ENCODE results near the gene HPN. TPM values are rescaled to one million over a fixed set of nuclear protein-coding genes. Genes with fewer than 3 reads are reported as not detected.
"Not testable (repeated sequence)": the region's sequence is repeated elsewhere in the genome, so short reads cannot be mapped to it uniquely, and the experiment has no call there.

Gene HPN
- total and polyA plus RNA-seq, 2 donors (not counting 3 experiments of a cell fraction or from before 2014, with no cell fraction given), result 0.10 TPM; not detected in 1

DNA sequence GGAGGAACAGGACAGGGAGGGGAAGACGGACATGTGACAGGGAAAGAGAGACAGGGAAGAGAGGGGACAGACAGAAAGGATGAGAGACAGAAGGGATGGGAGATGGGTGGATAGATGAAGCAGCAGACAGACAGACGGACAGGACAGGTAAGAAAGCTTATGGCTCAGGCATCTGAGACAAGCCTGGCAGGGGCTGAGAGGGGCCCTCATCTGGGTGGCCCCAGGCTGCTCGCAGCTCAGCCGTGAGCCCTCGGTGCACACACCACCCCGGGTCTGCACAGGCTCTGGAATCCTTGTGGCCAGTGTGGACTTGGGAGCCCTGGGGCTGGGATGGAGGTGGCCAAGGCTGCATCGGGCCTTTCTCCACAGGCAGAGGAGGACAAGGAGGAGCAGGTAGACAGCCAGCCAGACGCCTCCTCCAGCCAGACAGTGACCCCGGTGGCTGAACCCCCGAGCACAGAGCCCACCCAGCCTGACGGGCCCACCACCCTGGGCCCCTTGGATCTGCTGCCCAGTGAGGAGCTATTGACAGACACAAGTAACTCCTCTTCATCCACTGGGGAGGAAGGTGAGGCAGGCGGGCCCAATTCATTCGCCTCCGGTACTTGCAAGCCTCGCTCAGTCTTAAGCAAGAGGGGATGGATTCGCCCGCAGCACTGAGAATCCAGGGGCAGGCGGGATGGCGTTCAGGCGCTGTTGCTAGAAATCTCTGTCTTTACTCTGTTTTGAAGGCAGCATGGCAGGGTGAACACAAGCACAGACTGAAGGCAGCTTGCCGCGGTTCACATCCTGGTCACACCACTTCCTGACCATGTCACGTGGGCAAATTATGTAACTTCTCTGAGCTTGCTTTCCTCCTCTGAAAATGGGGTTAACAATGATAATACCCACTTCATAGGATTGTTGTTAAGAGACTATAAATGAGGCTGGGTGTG, 27.4 kb upstream of the HPN start:
- TF ChIP-seq FOS (IDR thresholded peaks at IDR 0.05; ENCODE audit: borderline replicate concordance, insufficient read depth, low read length) (no peak), POLR2AphosphoS5 (IDR thresholded peaks at IDR 0.05; ENCODE audit: insufficient read depth, low read depth, low read length) (peak; percentile 16)
- TF ChIP-seq, protein P1, sequence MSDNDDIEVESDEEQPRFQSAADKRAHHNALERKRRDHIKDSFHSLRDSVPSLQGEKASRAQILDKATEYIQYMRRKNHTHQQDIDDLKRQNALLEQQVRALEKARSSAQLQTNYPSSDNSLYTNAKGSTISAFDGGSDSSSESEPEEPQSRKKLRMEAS (IDR thresholded peaks at IDR 0.05; ENCODE audit: insufficient read depth, insufficient read length), result no peak
- TF ChIP-seq, protein P2, sequence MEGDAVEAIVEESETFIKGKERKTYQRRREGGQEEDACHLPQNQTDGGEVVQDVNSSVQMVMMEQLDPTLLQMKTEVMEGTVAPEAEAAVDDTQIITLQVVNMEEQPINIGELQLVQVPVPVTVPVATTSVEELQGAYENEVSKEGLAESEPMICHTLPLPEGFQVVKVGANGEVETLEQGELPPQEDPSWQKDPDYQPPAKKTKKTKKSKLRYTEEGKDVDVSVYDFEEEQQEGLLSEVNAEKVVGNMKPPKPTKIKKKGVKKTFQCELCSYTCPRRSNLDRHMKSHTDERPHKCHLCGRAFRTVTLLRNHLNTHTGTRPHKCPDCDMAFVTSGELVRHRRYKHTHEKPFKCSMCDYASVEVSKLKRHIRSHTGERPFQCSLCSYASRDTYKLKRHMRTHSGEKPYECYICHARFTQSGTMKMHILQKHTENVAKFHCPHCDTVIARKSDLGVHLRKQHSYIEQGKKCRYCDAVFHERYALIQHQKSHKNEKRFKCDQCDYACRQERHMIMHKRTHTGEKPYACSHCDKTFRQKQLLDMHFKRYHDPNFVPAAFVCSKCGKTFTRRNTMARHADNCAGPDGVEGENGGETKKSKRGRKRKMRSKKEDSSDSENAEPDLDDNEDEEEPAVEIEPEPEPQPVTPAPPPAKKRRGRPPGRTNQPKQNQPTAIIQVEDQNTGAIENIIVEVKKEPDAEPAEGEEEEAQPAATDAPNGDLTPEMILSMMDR (IDR thresholded peaks at IDR 0.05; ENCODE audit: extremely low read depth in 1 of 2, insufficient read depth in 1 of 2, low read depth in 1 of 2, low read length in 2 of 2), result no peak
- POLR2A ChIA-PET, result interaction anchor here (0.8 kb wide), 1 partner anchor 14 kb away, joined by 3 read pairs; the partner anchor contains the start of gene GRAMD1A
- intact Hi-C loops (cut with micrococcal nuclease) (loop anchor here (1.0 to 2.0 kb wide), 3 partner anchors 19 to 175 kb away; no protein-coding TSS in a partner anchor), dilution Hi-C loops (cut with MboI; ENCODE audit: extremely low pct_ligation_motif_present, low sequenced_read_pairs) (no loop called here)
- H3K4me3 ChIP-seq (replicated peaks in 1 of 3; ENCODE audit: insufficient read depth in 1 of 3, low read depth in 1 of 3, low read length in 3 of 3), result no peak overlapping the region
- H3K4me2 ChIP-seq (ENCODE audit: insufficient read depth, low read length), result no peak overlapping the region
- H3K9ac ChIP-seq (replicated peaks; ENCODE audit: extremely low read depth, insufficient read depth, low read length), result no peak overlapping the region
- CTCF ChIA-PET, result interaction anchor here (0.7 to 9.9 kb wide), 3 partner anchors 11 to 40 kb away, joined by 3 to 129 read pairs (median 12); partner anchors contain the start of gene GRAMD1A
- H3K36me3 ChIP-seq (ENCODE audit: control insufficient read depth in 2 of 2, extremely low read depth in 1 of 2, insufficient read depth in 2 of 2, low read length in 2 of 2), result peaks cover 14 to 63% of the 10 kb centered on the region in 2 experiments
- DNase-seq (ENCODE audit: low read depth, low spot score), result no peak
- H3K4me1 ChIP-seq (ENCODE audit: control insufficient read depth, extremely low read depth, insufficient read depth, low read length), result no peaks in the 10 kb centered on the region
- no peaks in the 10 kb centered on the region for H3K27me3 ChIP-seq (ENCODE audit: control insufficient read depth in 2 of 2, insufficient read depth in 2 of 2, low read length in 2 of 2)
- H2AFZ ChIP-seq (ENCODE audit: low read depth, low read length), result no peak overlapping the region
- peak overlapping the region; percentile 10 for H3K27ac ChIP-seq (ENCODE audit: insufficient read depth, low read depth, low read length)
- H3K9me3 ChIP-seq (replicated peaks; ENCODE audit: control insufficient read depth, insufficient read depth, low read length), result no peaks in the 10 kb centered on the region
- H3K79me2 ChIP-seq (ENCODE audit: control insufficient read depth, insufficient read depth, low read length), result no peaks in the 10 kb centered on the region
- no TSS peak for BruUV-seq (replicated peaks)
- no peaks in the 10 kb centered on the region for H4K20me1 ChIP-seq (replicated peaks; ENCODE audit: control insufficient read depth, extremely low read depth, insufficient read depth, low read length)
- peak; percentile 38 for FAIRE-seq
- H3K9me1 ChIP-seq (replicated peaks; ENCODE audit: control insufficient read depth, extremely low read depth, insufficient read depth, low read length), result no peaks in the 10 kb centered on the region

DNA sequence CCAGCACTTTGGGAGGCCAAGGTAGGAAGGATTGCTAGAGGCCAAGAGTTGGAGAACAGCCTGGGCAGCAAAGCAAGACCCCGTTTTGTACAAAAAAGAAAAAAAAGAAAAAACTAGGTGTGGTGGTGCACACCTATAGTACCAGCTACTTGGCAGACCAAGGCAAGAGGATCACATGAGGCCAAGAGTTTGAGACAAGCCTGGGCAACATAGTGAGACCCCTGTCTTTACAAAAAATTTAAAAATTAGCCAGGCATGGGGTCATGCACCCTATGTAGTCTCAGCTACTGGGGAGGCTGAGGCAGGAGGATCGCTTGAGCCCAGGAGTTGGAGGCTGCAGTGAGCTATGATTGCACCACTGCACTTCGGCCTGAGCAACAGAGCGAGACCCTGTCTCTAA, 26.7 kb upstream of the HPN start:
- H3K36me3 ChIP-seq (ENCODE audit: control insufficient read depth in 2 of 2, extremely low read depth in 1 of 2, insufficient read depth in 2 of 2, low read length in 2 of 2), result peaks cover 14 to 63% of the 10 kb centered on the region in 2 experiments
- H3K9ac ChIP-seq (replicated peaks; ENCODE audit: extremely low read depth, insufficient read depth, low read length); H3K4me2 ChIP-seq (ENCODE audit: insufficient read depth, low read length); H3K9me1 ChIP-seq (replicated peaks; ENCODE audit: control insufficient read depth, extremely low read depth, insufficient read depth, low read length); dilution Hi-C loops (cut with MboI; ENCODE audit: extremely low pct_ligation_motif_present, low sequenced_read_pairs); BruUV-seq (replicated peaks); H3K4me3 ChIP-seq (replicated peaks in 1 of 3; ENCODE audit: insufficient read depth in 1 of 3, low read depth in 1 of 3, low read length in 3 of 3); intact Hi-C loops (cut with micrococcal nuclease); POLR2A ChIA-PET; H4K20me1 ChIP-seq (replicated peaks; ENCODE audit: control insufficient read depth, extremely low read depth, insufficient read depth, low read length); H3K9me3 ChIP-seq (replicated peaks; ENCODE audit: control insufficient read depth, insufficient read depth, low read length); H3K27ac ChIP-seq (ENCODE audit: insufficient read depth, low read depth, low read length); DNase-seq (ENCODE audit: low read depth, low spot score); H3K4me1 ChIP-seq (ENCODE audit: control insufficient read depth, extremely low read depth, insufficient read depth, low read length); H2AFZ ChIP-seq (ENCODE audit: low read depth, low read length); H3K79me2 ChIP-seq (ENCODE audit: control insufficient read depth, insufficient read depth, low read length); H3K27me3 ChIP-seq (ENCODE audit: control insufficient read depth in 2 of 2, insufficient read depth in 2 of 2, low read length in 2 of 2); FAIRE-seq: not testable (repeated sequence)
- CTCF ChIA-PET, result interaction anchor here (9.9 kb wide), 1 partner anchor 41 kb away, joined by 129 read pairs; no protein-coding TSS in a partner anchor
